Activated naive CD8-positive, alpha-beta T cell treated with anti-CD3 and anti-CD28 coated beads, Interleukin-2, amount 50 U/mL, for 24 hours (primary cell): ENCODE measurements around the gene CEP57L1.
"Not testable (repeated sequence)": the region's sequence is repeated elsewhere in the genome, so short reads cannot be mapped to it uniquely, and the experiment has no call there.

Source experiments
- ATAC-seq: fragments of 150-1000 bp; cut with Tn5 transposase; one replicate; pipeline ENCODE4 v1.10.0; 2021
- DNase-seq: peaks from one replicate; pipeline ENCODE4 v3.0.0; 2021
- H3K27ac Mint-ChIP-seq: one replicate; pipeline ENCODE4 v1.8.0; 2021; ENCODE audit warnings: mild to moderate bottlenecking, mixed read lengths
- H3K27me3 Mint-ChIP-seq: one replicate; pipeline ENCODE4 v1.8.0; 2021; ENCODE audit warnings: mixed read lengths
- H3K36me3 Mint-ChIP-seq: one replicate; pipeline ENCODE4 v1.8.0; 2021; ENCODE audit warnings: low read depth, mixed read lengths
- H3K4me1 Mint-ChIP-seq: one replicate; pipeline ENCODE4 v1.8.0; 2021; ENCODE audit warnings: mixed read lengths
- H3K4me3 Mint-ChIP-seq: one replicate; pipeline ENCODE4 v1.8.0; 2021; ENCODE audit warnings: mild to moderate bottlenecking, moderate library complexity, mixed read lengths
- H3K9me3 Mint-ChIP-seq: one replicate; pipeline ENCODE4 v1.8.0; 2021; ENCODE audit warnings: mixed read lengths

CEP57L1 gene

DNA sequence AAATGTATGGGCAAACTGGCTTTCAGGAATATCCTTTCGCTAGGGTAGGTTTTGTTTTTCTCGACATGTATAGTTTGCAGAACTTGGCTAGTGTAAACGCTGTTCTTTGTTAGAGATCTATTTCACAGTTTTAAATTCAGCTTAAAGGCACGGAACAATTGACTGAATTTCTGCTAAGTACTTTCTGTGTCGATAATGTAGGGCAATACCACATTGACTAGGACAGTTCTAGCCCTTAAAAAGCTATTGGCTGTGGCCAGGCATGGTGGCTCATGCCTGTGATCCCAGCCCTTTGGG lies 92.8 kb downstream of the CEP57L1 start:
- ATAC-seq: no peak

DNA sequence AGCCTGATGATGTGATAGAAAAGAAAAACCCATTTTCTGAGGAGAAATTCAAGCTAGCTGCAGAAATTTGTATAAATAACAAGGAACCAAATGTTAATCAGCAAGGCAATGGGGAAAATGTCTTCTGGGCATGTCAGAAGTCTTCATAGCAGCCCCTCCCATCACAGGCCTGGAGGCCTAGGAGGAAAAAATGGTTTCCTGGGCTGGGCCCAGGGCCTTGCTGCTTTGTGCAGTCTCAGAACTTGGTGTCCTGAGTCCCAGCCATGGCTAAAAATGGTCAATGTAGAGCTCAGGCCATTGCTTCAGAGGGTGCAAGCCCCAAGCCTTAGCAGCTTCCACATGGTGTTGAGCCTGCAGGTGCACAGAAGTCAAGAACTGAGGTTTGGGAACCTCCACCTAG lies 96.1 kb downstream of the CEP57L1 start:
- not testable (repeated sequence) for H3K4me3 Mint-ChIP-seq, DNase-seq, H3K27me3 Mint-ChIP-seq, H3K27ac Mint-ChIP-seq, ATAC-seq, H3K36me3 Mint-ChIP-seq, H3K4me1 Mint-ChIP-seq
- H3K9me3 Mint-ChIP-seq: peaks cover 27% of the 10 kb centered on the region

More for the DNA sequence above, 92.8 kb downstream of the CEP57L1 start:
- Mint-ChIP-seq H3K9me3 (peaks cover 18% of the 10 kb centered on the region), H3K4me1 (no peaks in the 10 kb centered on the region), H3K27me3 (no peaks in the 10 kb centered on the region), H3K27ac (no peak overlapping the region), H3K36me3 (peaks cover 10% of the 10 kb centered on the region), H3K4me3 (no peak overlapping the region)
- no peak for DNase-seq

DNA sequence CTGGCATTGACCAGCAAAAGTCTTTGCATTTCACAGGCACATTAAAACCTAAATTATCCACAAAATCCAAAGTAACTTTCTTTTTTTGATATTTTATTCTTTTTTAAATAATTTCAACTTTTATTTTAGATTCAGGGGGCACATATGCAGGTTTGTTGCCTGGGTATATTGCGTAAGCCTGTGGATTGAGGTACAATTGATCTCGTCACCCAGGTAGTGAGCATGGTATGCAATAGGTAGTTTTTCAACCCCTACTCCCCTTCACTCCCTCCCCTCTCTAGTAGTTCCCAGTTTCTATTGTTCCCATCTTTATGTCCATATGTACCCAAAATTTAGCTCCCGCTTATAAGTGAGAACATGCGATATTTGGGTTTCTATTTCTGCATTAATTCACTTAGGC lies 97.6 kb downstream of the CEP57L1 start:
- H3K36me3 Mint-ChIP-seq: peaks cover 10% of the 10 kb centered on the region
- H3K27me3 Mint-ChIP-seq: peaks cover 1% of the 10 kb centered on the region
- no peaks in the 10 kb centered on the region for H3K4me1 Mint-ChIP-seq
- peaks cover 27% of the 10 kb centered on the region for H3K9me3 Mint-ChIP-seq
- no peak overlapping the region for H3K27ac Mint-ChIP-seq
- no peak overlapping the region for H3K4me3 Mint-ChIP-seq
- DNase-seq: no peak
- ATAC-seq: no peak

DNA sequence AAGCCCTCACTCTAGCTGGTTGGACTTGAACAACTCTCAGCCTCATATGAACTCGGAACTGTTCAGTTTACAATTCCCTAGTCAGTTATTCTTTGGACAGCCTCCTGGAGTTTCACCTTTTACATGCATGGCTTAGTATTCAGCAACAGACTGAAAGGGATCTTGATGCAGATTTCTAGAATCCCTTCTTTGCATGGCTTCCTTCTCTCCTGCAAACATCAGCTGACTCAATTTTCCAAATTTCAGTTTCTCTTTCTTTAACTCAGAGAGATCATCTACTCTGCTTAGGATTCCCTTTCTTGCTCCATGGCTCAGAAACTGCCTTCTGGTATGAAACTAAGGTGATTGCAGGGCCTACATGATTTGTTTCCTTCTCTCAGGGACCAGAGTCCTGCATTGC lies 99.6 kb downstream of the CEP57L1 start:
- ATAC-seq (no peak), DNase-seq (no peak)
- H3K4me3 Mint-ChIP-seq: no peak overlapping the region
- no peak overlapping the region for H3K27ac Mint-ChIP-seq
- H3K4me1 Mint-ChIP-seq: no peaks in the 10 kb centered on the region
- peaks cover 1% of the 10 kb centered on the region for H3K27me3 Mint-ChIP-seq
- peaks cover 10% of the 10 kb centered on the region for H3K36me3 Mint-ChIP-seq
- H3K9me3 Mint-ChIP-seq: peaks cover 27% of the 10 kb centered on the region

DNA sequence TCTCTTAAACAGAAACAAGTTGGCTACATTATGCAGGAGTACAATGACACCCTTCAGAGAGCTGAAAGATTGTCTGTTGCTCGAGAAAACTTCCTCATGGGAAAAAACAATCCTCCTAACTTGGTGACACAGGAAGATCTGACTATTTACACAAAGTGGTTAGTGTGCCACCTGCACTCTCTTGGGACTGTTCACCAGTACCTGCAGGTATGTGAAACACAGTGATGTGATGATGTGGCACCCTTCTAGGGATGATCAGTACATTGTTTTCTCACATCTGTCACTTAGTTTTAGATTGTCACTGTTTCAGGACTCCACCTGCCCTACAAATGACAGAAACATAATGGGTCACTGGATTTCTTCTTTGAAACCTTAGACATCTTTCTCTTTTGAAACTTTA lies 101.8 kb downstream of the CEP57L1 start:
- ATAC-seq (no peak), DNase-seq (no peak)
- H3K27me3 Mint-ChIP-seq: peaks cover 1% of the 10 kb centered on the region
- H3K36me3 Mint-ChIP-seq: peaks cover 3% of the 10 kb centered on the region
- no peak overlapping the region for H3K27ac Mint-ChIP-seq
- peaks cover 18% of the 10 kb centered on the region for H3K9me3 Mint-ChIP-seq
- H3K4me1 Mint-ChIP-seq: peaks cover under 1% of the 10 kb centered on the region
- no peak overlapping the region for H3K4me3 Mint-ChIP-seq

DNA sequence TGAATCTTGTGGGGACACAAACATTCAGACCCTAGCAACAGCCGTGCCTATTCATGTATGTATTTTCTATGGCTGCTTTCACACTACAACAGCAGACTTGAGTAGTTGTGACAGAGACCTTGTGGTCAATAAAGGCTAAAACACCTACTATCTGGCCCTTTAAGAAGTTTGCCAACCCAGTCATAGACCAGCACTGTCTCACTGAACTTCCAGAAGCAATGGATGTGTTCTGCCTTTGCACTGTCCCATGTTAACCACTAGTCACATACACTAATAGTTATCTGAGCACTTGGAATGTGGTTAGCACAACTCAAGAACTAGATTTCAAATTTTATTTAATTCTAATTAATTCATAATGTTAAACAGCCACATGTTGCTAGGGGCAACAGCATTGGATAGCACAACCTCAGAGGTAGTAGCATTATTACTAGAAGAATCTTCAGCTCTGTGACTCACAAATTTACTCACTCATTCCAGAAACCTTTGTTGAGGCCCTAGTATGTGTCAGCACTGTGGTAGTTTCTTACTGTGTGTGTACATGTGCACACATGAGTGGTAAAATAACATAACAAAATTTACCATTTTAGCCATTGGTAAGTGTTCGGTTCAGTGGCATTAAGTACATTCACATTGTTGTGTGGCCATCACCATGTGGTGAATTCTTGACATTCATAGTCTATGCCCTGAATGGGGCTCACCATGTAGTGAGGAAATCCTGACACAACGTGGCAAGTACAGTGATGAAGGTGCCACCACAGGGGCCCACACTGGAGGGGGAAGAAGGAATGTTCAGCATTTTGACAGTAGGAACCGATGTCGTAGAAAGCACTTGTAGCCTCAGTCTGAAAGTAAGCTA lies 107.3 kb downstream of the CEP57L1 start:
- peaks cover 10% of the 10 kb centered on the region for H3K4me1 Mint-ChIP-seq
- no peak for DNase-seq
- no peaks in the 10 kb centered on the region for H3K27me3 Mint-ChIP-seq
- H3K9me3 Mint-ChIP-seq: no peaks in the 10 kb centered on the region
- ATAC-seq: peak; percentile 96
- peak overlapping the region; percentile 7 for H3K27ac Mint-ChIP-seq
- H3K36me3 Mint-ChIP-seq: no peaks in the 10 kb centered on the region
- no peak overlapping the region for H3K4me3 Mint-ChIP-seq

DNA sequence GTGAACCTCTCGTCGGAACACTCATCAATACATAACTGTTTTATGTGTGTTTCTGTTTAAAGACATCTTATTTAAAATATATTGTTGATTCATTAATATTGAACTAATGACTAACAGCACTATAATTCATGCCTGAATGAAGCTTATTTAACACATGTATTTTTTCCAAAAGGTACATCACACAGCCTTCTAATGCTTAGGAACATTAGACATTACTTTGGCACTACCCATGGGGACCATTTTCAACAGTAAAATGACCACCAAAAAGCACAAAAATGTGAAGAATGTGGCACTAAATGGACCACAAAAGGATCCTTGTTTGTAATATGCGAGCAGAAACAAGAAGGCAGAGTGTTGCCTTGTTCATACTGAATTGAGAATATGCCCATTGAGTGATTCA lies 109.2 kb downstream of the CEP57L1 start:
- Mint-ChIP-seq H3K4me3 (no peak overlapping the region), H3K9me3 (no peaks in the 10 kb centered on the region), H3K4me1 (peaks cover 10% of the 10 kb centered on the region), H3K36me3 (no peaks in the 10 kb centered on the region), H3K27ac (no peak overlapping the region), H3K27me3 (peaks cover under 1% of the 10 kb centered on the region)
- no peak for ATAC-seq
- DNase-seq: no peak

DNA sequence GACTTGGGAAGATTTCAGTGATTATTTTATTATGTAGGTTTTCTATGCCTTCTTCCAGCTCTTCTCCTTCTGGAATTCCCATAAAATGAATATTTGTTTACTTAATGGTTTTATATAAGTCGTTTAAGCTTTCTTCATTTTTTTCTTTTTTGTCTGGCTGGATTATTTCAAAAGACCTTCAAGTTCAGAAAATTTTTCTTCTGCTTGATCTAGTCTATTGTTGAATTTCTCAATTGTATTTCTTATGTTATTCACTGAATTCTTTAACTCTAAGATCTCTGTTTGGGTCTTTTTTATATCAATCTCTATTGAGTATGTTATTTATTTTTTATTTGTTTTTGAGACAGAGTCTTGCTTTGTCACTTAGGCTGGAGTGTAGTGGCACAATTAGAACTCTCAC lies 117.4 kb downstream of the CEP57L1 start:
- Mint-ChIP-seq H3K36me3 (peaks cover 4% of the 10 kb centered on the region), H3K27ac (no peak overlapping the region), H3K4me1 (no peaks in the 10 kb centered on the region), H3K4me3 (no peak overlapping the region), H3K9me3 (peaks cover 15% of the 10 kb centered on the region), H3K27me3 (peaks cover 12% of the 10 kb centered on the region)
- ATAC-seq (no peak), DNase-seq (no peak)
